Globus pallidus (tissue), 1 donor: ENCODE results near the gene ADAP2.
"Not testable (repeated sequence)": the region's sequence is repeated elsewhere in the genome, so short reads cannot be mapped to it uniquely, and the experiment has no call there.

Source experiments
- DNase-seq: peaks from one replicate; pipeline ENCODE4 v3.0.0-alpha.2; 2015; ENCODE audit warnings: low spot score

The ADAP2 gene

GRCh38 chr17:30969989-30970830, 48.5 kb downstream of the ADAP2 start:
- DNase-seq, result no peak

DNA sequence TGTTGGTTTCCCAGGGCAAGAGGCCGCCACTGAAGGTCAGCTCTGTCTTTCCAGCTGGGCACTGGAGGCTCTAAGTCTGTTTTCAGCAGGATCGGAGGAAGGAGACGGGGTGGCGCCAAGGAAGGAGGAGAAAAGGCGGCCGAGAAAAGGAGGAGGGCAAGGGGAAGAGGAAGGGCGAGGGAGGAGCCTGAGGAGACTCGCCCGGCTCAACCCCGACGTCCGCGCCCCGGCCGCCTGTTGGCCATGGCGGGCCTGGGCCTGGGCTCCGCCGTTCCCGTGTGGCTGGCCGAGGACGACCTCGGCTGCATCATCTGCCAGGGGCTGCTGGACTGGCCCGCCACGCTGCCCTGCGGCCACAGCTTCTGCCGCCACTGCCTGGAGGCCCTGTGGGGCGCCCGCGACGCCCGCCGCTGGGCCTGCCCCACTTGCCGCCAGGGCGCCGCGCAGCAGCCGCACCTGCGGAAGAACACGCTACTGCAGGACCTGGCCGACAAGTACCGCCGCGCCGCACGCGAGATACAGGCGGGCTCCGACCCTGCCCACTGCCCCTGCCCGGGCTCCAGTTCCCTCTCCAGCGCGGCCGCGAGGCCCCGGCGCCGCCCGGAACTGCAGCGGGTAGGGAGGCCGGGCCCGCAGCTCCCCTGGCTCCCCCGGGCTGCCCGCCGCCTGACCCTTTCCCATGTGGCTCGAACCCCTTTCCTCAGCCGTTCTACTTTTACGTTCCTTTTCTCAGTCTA, 49.3 kb downstream of the ADAP2 start, which contains the start of gene RNF135:
Gene RNF135 (plus strand): TSS at position 209 of the 737 bp plus-strand sequence. CDS start 35 bp downstream, at position 244.
- peak; percentile 70 for DNase-seq

DNA sequence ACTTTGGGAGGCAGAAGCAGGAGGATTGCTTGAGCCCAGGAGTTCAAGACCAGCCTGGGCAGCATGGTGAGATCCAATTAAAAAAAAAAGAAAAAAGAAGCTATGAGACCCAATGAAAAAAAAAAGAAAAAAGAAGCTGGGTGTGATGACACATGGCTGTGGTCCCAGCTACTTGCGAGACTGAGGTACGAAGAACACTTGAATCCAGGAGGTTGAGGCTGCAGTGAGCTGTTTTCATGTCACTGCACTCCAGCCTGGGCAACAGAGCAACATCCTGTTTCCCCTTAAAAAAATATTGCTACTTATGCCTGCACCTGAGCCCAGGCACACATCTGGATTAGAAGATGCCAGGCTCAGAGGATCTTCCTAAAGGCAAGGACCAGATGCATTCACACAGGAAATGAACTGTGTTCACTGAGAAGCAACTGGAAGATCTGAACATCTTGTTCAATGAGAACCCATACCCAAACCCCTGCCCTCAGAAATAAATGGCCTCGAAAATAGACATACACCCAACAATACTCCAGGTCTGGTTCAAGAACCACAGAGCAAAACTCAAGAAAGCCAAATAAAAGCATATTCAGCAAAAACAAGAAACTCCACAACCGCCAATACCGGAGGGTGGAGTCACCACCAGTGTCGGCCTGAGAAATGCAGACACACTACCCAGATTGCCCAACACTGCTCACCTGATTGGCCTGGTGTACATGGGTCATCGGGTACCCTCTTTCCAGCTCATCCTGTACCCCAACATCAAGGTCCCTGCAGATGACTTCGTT, 53.5 kb downstream of the ADAP2 start:
- no peak for DNase-seq

GRCh38 chr17:30979919-30980318, 58.2 kb downstream of the ADAP2 start:
- DNase-seq, result not testable (repeated sequence)

DNA sequence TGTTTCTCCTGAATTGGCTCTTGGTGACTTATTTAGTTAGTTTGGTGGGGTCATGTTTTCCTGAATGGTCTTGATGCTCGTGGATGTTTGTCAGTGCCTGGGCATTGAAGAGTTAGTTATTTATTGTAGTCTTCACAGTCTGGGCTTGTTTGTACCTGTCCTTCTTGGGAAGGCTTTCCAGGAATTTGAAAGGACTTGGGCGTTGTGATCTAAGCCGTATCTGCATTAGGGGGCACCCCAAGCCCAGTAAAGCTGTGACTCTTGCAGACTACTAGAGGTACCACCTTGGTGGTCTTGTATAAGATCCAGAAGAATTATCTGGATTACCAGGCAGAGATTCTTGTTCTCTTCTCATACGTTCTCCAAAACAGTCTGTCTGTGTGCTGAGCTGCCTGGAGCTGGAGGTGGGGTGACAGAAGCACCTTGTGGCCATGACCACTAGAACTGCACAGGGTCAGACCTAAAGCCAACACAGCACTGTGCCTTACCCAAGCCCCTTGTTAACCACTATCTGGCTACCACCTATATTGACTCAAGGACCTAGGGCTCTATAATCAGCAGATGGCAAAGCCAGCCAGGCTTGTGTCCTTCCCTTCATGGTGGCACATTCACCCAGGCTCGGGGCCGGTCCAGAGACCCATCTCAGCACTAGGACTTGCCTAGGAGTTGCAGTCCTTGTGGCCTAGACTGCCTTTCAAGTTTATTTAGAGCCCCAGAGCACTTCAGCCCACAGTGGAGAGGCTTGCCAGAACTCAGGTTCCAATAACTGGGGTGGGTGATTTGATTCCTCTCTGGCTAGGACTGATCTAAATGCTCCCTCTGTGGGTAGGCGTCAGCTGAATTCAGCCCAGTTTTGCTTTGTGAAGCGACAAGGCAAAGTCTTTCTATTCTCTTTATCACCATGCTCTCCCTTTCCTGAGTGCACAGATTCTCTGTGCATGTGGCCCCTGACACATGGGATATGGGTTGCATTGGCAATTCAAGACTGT, 60.1 kb downstream of the ADAP2 start:
- no peak for DNase-seq

DNA sequence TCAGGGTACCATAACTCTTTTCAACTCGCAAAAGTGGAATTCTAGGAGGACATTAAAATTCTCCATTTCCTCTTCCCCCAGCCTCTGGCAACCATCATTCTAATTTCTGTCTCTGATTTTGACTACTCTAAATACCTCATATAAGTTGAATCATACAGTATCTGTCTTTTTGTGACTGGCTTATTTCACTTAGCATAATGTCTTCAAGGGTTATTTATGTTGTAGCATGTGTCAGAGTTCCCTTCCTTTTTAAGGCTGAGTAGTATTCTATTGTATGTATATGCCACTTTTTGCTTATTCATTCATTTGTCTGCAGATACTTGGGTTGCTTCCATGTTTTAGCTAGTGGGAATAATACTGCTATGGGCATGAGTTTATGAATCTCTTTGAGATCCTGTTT, 61.1 kb downstream of the ADAP2 start:
- no peak for DNase-seq

DNA sequence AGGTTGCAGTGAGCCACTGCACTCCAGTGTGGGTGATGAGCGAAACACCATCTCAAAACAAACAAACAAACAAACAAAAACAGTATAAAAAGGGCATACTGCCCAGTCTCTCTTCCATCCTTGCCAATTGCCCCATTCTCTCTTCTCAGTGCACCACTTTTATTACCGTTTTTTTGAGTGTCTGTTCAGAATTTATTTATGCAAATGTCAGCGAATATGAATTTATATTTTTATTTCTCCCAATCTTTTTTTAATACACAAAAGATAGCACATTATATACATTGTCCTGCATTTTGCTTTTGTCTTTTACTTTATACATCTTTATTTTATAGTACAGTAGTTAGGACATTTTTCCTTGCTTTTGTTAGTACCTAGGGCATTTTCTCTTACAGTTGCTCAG, 68.7 kb downstream of the ADAP2 start:
- DNase-seq, result no peak

DNA sequence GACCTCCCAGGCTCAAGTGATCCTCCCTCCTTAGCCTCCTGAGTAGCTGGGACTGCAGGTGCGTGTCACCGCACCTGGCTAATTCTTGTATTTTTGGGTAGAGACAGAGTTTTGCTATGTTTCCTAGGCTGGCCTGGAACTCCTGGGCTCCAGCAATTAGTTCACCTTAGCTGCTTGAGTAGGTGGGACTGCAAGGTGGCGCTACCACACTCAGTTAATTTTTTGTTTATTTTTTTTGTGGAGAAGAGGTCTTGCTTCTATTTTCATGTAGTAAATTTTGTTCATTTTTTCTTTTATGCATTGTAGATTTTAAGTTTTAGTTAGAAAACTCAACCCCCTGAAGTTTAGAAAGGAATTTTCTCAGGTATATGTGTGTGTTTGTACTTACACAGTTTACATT, 70.8 kb downstream of the ADAP2 start:
- no peak for DNase-seq

DNA sequence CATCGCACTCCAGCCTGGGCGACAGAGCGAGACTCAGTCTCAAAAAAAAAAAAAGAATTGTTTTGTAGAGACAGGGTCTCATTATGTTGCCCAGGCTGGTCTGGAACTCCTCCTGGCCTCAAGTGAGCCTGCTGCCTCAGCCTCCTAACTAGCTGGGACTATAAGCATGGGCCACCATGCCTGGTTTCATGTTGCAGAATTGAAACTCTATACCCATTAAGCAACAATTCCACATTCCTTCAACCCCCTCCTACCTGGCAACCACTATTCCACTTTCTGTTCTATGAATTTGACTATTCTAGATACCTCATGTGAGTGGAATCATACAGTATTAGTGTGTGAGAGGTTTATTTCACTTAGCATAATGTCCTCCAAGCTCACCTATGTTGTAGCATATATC, 73.6 kb downstream of the ADAP2 start:
- DNase-seq, result no peak

- no peak for DNase-seq
Observed at GRCh38 chr17:30996486-30996885, 74.7 kb downstream of the ADAP2 start.

DNA sequence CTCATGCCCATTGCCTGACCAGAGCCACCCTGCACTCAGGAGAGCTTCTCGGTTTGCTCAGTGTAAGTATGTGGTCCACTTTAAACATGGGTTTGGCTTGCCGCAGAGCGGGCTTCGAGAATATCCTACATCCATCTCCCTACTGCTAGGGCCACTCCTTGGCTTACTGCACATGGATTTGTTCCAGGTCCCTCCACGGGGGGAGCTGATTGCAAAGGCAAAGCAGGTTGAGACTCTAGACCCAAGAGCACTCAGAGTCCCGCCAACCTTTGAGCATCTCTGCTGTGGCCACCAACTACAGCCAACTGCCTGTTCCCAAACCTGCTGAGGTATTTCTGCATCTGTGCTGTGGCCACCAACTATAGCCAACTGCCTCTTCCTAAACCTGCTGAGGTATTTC, 75.5 kb downstream of the ADAP2 start:
- DNase-seq, result no peak

GRCh38 chr17:30997842-30998241, 76.1 kb downstream of the ADAP2 start:
- DNase-seq, result no peak

GRCh38 chr17:31002047-31002446, 80.3 kb downstream of the ADAP2 start:
- no peak for DNase-seq

DNA sequence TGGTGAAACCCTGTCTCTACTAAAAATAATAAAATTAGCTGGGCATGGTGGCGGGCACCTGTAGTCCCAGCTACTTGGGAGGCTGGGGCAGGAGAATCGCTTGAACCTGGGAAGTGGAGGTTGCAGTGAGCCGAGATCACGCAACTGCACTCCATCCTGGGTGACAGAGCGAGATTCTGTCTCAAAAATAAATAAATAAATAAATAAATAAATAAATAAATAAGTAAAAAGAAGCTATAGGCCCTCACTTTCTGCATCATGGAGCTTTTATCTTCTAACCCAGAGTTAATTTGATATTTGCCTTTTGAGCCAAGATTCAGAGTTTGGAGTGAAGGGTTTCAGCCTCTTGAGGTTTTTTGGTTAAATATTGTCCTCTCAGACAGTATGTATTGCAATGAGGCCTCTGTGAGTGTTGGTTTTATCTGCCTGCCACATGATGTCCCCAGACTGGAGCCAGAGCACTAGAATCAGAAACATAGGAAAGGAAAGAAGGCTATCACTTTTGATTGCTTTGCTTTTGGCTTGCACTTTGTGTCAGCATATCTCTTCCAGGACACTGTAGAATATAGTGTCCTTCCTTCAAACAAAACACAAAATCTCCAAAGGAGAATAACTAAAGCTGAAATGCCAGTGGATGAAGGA, 81.6 kb downstream of the ADAP2 start:
- DNase-seq, result no peak

- no peak for DNase-seq
Observed at GRCh38 chr17:31004160-31004559, 82.4 kb downstream of the ADAP2 start.

GRCh38 chr17:31007695-31008373, 86.1 kb downstream of the ADAP2 start:
- DNase-seq, result no peak

DNA sequence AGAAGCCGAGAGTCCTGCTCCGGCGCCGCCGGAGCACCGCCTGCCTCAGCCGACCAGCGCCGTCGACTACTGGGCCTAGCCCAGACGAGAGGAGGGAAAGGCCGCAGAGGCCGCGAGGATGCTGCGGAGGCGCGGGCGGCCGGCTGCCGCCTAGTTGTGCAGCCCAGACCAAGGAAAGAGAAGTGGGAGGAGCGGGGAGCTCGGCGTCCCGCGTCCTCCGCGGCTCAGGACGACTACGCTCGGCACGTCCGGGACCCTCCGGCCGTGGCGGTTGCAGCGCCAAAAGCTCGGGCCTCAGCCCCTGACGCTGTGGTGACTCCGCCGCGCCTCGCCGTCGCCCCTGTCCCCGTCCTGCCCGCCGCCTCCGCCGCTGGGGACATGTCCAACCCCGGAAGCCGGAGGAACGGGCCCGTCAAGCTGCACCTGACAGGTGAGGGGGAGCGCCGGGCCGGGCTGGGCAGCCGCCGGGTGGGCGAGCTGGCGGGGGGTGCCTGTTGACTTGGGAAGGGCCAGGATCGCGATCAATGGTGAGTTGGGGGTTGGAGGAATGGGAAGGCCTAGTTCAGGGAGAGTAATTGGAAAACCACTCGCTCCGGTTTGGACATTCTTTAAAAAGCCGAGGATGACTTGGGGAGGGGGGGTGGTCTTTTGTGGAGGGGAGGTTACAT, 86.8 kb downstream of the ADAP2 start:
- DNase-seq, result peak; percentile 55
